ENCODE measurements around the gene ZNF516.

Gene ZNF516

DNA sequence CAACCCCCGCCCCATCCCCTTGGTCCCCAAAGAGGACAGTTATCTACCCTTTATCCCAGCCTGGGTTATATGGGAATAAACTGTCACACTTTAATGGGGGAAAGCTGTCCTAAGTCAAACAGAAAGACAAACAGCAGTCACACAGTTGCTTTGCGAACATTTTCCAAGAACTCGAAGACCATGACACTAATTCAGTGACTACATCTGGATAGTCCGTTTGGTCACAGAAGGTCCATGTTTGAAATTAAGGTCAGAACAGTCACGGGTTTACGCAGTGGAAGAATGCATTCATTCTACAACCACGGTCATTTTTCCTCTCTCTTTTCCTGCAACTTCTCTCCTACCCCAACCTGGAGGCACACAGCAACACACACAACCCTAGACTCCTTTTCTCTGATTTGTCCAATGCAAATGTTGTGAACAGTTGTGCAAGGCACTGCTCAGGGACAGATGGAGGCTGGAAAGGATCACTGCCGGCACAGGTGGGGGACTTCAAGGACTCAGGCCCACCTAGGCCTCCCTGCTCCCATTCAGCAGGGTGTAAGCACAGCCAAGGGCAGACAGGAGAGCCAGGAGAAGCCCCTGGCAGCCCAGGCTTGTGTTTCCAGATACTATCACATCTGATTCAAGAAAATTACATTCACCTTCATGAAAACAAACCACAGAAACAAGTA lies 39.9 kb downstream of the ZNF516 start:
- DNase-seq (ENCODE audit: low read depth), result no peak

DNA sequence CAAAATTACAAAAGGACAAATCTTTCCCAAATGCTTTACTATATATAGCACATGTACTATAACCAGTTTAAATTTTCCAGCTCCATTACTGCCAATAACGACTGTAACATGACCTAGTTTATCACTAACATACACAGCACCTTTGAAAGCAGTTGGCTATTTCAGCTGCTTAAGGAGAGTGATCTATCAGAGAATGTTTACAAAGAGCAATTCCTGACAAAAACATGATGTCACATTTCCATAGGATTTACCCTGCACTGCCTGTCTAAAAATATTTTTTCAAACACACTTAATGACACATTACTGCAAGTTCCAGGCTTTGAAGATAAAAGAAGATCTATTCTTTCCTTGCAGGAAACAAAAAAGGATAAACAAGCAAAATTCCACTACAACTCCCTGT lies 40.6 kb downstream of the ZNF516 start:
- no peak for DNase-seq (ENCODE audit: low read depth)

DNA sequence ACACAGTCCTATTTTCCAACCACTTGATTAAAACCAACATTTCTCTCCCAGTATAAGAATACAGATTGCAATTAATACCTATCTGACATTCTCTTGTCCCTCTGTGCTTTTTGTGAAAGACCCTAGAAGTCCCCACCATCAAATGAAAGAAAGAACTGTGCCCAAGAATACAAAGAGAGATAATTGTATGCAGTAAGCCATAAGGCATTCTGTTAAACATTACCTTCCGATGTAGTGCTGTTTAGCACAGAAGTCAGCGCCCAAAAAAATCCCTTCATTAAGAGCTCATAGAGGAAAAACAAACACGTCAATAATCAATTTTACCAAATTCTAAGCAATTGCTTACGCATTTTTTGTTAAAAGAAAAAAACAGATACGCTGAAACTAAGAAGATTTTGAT lies 41.1 kb downstream of the ZNF516 start:
- DNase-seq (ENCODE audit: low read depth), result no peak

DNA sequence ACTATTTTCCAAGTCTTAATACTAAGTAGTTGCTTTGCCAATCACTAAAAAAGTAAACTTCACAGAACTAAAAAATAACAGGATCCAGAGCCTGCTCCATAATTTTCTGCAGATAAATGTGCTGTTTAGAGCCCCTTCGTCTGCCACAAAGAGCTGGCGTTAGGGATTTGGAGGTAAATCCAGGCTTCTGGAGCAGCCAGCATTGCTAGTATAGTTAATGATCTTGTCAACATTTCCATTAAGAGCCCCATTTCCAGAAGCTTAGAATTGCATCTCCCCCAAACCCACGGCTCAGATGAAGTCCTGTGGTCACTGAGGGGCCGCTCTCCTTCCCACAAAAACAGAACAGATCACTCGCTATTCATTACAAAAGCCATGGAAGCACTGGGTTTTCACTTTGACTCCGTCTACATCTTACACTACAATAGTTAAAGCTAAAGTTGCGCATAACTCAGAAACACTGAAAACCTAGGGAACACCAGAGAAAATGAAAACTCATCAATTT lies 41.9 kb downstream of the ZNF516 start:
- no peak for DNase-seq (ENCODE audit: low read depth)

DNA sequence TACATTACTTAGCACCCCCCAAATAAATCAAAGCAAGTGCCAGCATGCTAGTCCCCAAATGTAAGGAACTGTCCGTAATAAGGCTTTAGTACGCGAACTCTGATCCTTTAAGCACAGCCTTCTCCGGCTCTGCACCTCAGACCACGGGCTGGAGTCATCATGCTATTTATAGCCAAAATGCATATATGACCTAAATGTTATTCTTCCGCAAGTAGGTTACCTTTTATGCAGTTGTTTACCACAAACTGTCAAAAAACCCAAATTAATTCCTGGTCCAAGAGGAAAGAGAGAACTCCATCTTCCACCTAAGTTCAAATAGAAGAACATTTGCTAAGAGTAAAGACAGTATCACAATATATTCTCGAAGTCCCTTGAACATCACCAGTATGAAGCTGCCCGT lies 42.7 kb downstream of the ZNF516 start:
- DNase-seq (ENCODE audit: low read depth), result no peak

DNA sequence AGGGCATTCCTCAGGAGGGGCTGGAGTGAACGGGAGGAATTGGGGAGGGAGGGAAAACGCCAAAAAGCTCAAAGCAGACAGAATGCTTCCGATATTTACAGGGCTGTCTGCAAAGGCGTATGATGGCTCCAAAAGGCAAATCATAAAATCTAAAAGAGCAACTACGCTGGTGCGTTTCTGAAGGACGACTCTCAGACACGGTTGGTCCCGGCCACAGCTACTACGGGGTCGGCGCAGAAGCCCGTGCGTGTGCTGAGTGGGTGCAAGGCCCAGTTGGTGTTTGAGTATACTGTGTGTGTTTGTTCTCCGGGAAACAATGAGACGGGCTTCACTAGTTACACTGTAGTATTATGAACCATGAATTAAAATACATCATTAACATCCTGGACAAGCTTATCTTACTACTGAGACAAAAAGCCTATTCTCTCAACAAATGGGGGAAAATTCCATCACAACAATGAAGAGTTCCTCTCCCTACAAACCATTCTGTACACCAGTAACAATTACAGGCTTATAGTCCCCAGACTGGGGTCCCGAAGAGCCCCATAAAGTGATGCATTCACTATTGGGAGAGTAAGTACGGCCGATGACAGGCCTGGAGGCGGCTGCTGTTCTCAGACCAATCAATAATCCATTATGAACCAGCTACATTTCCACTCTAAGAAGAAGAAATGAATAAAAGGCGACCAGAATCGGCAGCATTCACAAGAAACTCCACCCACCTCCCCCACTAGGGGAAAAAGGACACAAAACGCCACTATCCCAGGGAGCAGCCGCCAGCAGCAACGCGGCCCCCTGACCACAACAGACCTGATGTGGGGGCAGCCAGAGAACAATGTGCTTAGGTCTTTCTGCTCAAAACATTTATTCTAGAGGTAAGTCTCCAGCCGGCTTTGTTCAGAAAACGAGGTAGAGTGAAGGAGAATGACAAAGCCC lies 43.4 kb downstream of the ZNF516 start:
- no peak for DNase-seq (ENCODE audit: low read depth)

DNA sequence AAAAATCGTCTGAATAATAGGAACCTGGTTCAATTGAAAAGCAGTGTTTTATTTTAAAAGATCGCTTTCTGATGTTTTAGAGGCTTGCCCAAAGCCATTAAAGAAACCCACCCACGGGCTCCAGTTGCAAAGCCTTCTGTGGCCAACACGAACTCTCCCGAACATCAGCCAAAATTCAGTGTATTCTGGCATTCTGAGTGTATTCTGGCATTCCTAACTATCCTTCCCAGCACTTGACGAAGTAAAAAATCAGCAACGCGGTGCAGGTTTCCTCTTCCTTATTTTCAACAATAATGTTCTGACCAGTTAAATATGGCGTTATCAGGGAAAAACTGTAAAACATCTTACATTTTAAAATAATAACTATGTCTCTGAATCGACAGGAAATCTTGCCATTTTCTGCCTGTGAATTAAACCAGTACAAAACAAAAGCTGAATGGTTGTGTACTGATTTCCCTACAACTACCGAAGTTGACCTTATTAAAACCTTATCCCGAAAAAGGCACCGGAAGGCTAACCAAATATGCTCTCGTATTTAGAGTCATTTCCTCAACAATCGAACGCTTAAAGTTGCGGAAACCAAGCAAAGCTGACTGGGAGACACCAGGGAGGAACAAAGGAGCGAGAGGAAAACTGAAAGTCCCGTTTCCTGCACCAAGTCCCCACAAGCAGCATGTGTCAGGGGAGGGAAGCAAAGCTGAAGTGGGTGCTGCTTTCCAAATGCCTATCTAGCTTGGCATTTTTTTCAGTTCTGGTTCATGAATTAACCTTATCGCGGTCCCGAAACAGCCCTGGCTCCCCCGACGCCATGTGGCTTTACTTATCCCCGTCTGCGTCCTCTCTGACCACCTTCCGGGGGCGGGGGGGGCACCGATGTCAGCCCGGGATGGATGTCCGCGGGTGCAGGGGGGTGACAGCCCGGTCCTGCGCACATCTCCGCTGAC lies 44.3 kb downstream of the ZNF516 start:
- DNase-seq (ENCODE audit: low read depth), result no peak

DNA sequence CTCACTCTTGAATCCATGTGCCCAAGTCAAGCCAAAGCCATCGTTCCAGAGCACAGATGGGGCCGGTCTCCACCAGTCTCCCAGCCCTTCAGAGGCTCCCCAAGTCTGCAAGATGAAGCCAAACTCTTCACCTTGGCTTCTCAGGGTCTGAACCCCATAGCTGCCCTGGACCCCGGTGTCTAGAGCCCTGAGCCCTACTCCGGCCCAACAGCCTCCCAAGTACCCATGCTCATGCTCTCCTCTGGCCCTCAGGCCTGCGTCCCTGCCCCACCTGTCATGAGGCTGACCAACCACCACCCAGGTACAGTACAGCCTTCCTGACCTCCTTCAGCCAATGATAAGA lies 46.0 kb downstream of the ZNF516 start:
- no peak for DNase-seq (ENCODE audit: low read depth)

DNA sequence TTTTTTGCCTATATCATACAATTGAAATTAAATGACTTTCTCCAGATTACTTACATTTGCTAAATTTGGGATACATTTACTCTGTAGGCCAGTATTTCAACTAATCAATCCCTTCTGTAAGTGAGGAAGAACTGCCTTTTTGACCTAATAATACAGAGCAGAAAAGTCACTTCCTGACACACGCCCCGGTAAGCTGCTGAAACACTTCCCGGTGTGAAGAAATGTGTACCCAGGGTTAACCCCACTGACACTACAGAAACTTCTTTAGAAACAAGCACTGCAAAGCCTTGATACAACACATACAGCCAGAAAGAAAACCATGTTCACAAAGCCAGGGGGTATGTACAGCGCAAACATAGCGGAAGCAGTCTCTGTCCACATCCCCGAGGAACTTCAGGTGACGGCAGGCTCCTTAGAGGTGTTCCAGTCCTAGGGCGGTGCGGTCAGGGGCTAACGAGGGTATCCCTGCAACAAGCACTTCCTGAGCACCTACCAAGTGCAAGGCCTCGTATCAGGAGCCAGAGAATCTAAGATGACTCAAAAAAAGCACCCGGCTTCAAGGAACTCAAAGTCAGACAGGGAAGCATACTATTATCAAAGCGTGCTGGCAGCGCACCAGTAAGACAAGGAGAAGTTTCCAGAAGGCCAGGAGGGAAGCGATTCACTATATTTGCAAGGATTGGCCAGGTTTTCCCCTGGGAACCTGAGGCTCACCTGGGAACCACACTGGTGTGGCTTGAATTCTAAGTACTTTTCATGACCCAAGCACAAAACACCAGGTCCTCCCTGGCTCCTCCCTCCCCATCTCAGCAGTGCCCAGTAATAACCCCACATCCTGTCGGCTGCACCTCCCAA lies 46.6 kb downstream of the ZNF516 start:
- DNase-seq (ENCODE audit: low read depth), result no peak

DNA sequence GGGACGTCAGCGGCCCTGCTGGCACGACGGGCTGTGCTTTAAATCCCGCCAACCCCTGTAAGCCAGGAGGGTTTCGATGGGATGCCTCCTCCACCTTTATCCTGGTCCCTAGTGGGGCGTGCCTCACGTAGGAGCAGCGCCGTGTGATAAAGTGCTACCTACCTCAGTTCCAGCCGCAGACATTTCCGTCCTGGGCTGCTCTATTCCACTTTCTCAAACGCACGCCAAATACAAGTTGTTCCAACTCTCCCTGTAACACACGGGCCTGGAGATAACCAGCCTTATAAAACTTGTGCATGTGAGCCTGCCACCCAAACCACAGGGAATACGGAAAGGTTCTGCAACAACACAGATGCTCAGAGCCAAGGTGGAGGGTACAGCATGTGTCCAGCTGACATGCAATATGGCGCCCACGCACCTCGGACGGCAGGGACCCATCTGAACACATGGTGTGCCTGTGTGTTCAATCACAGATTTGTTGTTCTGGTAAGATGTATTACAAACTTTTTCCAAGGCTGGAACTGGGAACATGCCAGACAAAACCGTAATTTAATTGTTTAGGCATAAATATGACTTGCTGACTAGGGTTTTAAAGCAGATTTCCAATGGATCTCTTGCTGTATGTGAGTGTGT lies 47.7 kb downstream of the ZNF516 start:
- DNase-seq (ENCODE audit: low read depth), result no peak

DNA sequence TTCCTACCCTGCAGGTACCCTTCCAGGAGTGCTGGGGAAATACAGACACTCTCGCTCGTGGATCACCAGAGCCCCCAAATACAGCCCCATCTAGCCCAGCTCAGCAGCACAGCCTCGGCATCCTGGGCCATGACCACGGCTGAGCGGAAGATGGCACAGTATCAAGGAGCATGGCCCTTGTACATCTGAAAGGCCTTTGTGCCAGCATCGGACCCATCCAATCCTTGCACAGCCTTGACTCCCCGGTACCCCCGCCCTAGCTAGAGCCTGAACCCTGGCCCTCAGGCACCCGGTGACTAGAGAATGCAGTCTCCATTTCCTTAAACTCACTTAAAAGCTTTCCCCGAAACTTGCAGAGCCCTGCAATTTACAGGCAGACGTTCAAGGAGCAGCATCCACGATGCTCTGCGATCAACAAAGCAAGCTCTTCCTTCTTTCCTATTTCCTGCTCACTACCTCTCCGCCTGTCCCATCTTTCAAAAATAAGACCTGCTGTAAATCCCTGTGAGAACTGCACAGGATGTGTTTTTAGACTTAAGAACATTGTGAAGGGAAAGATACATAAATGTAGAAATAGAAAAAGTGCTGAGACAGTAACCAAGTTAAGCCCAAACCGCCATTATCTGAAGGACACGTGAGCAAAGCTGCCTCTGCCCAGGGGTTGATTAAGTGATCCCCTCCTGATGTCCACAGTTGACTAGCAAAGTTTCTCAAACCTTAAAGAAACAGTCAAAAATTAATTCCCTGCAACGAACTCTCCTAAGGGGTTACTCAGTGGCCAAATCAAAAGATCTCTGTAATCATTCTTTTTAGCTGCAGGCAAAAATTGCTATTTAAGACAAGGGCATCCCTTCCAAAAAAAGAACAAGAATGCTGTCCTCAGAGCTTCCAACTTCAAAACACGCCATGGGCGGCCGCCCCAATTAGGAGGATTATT lies 48.5 kb downstream of the ZNF516 start:
- DNase-seq (ENCODE audit: low read depth), result no peak

DNA sequence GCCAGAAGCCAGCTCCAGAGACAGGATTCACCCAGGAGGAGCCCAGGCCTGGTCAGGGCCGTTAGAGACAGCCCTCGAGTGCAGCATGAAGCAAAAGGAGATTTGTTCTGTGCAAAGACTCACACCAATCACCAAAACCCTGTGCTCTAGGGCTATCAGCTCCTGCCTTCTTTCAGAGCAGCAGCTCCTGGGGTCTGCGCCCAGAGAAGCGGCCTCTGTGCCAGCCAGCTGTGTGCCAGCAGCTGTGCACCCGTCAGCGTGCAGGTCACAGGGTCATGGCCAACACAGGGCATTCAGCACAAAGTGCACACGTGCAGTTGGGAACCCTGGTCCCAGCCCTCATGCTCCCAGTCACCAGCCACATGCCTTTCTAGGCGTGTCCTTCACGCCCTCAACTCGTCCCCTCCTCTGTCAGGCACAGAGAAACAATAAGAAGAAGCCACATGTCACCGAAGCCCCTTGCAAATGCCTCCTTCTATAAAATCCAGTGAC lies 49.3 kb downstream of the ZNF516 start:
- DNase-seq (ENCODE audit: low read depth), result no peak

DNA sequence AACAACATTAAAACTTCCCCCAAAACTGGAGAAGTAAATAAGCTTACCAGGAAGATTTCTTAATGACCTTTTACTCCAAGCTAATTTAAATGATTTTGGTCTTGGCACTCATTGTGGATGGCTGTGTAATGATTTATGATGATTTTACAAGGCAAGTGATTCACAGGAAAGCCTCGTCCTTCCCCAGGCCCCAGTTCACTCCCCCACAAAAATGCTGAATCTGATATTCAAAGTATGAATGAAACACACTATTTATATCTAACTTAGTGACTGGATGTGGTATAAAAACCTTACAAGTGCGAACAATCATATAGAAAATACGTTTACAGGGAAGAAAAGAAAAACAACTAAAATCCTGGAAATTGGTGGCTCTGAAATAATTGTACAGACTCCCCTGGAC lies 49.8 kb downstream of the ZNF516 start:
- no peak for DNase-seq (ENCODE audit: low read depth)

DNA sequence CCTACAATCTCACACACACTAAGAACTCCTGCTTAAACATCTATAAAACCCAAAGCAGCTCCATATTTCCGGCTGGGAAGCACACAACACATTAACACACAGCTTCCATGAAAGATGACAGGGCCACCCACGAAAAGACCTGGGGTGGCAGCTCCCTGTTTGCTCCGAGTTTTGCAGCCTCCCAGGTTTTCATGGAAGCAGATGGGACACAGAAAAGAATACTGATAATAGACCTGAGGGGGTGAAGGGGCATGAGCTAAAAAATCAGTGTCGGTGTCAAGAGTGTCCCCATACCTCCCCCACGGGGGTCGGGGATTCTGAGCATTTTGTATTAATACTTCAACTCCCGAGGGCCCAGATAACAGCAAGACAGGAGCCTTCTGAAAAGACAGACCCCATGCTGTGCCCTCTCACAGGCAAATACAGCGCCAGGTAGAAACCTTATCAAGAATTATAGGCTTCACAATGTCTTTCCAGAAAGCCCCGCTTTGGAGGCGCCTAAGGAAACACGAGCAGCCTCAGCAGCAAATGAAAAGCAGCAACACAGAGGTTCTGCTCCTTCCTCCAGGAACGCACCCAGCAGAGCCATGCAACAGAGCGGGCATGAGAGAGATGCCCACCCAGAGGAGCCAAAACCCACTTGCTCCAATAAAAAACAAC lies 50.5 kb downstream of the ZNF516 start:
- no peak for DNase-seq (ENCODE audit: low read depth)

DNA sequence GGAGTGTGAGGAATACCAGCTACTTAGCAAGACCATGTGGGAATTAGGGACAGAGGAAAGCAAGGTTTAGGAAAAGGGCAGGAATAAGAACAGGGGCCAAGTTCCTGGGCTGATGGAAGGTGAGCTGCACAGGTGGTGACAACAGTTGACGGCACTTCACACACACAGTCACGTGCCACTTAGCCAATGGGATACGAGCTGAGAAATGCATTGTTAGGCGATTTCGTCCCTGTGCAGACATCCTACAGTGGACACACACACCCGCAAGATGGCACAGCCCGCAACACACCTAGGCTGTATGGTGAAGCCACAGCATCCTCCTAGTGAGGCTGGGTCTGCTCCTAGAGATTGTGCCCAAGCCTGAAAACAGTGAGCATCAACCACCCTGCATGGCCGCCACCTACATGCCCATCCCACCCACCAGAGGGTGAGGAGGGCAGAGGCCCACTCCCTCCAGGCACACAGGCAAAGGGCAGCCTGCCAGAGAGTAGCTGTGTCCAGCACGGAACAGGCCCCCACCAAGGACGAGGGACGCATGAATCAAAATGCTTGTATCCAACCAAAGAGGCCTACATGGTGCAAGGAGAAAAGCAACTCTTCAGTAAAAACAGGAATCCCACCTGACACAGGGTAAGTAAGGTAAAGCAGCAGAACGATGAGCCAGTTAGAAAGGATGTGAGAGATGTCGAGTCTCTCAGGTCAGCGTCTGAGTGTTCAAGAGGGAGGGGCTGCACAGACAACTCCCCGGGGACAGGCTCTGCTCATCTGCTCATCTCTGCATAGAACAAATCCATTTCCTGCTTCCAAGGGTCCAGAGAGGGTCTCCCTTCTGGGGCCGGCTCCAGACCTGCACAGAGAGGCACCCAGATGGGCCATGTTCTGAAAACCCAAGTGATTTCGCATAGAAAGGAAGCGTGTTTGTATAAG lies 51.3 kb downstream of the ZNF516 start:
- DNase-seq (ENCODE audit: low read depth), result no peak

DNA sequence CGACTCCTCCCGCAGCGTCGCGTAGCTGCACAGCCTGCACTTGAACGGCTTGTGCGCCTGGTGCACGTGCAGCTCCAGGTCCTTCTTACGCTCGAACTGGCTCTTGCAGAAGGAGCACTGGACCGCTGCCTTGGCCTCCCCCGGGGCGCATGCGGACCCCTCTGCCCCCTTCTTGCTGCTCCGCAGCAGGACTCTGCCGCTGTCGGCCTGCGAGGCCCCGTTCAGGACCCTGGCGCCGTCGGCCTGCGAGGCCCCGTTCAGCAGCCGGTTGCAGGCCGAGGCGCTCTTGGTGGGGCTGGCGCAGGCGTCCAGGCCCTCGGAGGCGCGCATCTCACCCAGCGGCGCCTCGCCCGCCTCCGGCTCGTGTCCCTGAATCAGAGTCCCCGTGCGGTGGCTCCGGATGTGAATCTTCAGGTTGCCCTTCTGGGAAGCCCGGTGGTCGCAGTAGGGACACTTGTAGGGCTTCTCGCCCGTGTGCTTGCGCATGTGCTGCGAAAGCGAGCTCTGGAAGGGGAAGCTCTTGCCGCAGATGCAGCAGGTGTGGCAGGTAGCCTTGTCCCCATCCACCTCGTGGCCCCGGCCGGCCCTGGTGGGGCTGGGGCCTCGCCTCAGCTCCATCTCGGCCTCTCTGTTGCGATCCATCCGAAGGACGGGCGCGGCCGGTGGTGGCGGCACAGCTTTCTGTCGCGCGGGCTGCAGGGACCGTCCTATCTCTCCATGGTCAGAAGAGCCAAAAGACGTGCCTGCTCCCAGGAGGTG lies 52.5 kb downstream of the ZNF516 start:
- no peak for DNase-seq (ENCODE audit: low read depth)
